ENCODE data around the gene ZNF335.

DNA sequence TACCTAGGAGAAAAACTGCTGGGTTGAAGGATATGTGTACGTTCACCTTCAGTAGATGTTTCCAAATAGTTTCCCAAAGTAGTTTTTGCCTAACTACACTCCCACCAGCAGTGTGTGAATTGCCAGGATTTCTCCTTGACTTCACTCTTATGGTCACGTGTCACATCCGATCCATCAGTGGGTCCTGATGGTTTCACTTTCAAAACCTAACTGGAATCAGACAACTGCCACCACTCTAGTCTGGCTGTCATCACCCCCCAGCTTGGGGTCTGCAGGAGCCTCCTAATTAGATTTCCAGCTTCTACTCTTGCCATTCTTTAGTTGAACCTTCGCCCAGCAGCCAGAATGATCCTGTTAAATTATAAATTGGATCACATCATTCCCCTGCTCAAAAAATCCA, 48.6 kb upstream of the ZNF335 start:
- no peak for TF ChIP-seq POLR2A (IDR thresholded peaks at IDR 0.05)
- TF ChIP-seq, protein P1, sequence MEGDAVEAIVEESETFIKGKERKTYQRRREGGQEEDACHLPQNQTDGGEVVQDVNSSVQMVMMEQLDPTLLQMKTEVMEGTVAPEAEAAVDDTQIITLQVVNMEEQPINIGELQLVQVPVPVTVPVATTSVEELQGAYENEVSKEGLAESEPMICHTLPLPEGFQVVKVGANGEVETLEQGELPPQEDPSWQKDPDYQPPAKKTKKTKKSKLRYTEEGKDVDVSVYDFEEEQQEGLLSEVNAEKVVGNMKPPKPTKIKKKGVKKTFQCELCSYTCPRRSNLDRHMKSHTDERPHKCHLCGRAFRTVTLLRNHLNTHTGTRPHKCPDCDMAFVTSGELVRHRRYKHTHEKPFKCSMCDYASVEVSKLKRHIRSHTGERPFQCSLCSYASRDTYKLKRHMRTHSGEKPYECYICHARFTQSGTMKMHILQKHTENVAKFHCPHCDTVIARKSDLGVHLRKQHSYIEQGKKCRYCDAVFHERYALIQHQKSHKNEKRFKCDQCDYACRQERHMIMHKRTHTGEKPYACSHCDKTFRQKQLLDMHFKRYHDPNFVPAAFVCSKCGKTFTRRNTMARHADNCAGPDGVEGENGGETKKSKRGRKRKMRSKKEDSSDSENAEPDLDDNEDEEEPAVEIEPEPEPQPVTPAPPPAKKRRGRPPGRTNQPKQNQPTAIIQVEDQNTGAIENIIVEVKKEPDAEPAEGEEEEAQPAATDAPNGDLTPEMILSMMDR (IDR thresholded peaks at IDR 0.05) = no peak
